GM18519 (cell line): ENCODE results near the gene ARMC7.

ENCODE experiments used
- ATAC-seq: cut with Tn5 transposase; IDR thresholded peaks from one replicate; pipeline ENCODE4 v1.9.1; 2021; ENCODE audit warnings: mild to moderate bottlenecking, moderate library complexity; ENCODE audit not compliant: unreplicated experiment, low FRiP score

Gene ARMC7

DNA sequence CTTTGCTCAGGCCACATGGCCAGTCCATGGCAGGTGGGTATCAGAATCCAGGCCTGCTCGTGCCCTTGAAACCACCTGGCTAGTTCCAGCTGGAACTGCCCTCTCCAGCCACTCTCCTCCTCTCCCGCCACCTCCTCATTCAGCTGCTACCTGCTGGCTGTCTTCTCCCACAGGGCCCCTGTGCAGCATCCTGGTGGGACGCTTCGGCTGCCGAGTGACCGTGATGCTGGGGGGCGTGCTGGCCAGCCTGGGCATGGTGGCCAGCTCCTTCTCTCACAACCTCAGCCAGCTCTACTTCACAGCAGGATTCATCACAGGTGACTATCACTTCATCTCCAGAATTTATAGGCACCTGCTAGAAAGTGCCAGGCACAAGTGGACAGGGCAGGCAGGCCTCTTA is 11.9 kb upstream of the ARMC7 start:
- ATAC-seq = no peak

DNA sequence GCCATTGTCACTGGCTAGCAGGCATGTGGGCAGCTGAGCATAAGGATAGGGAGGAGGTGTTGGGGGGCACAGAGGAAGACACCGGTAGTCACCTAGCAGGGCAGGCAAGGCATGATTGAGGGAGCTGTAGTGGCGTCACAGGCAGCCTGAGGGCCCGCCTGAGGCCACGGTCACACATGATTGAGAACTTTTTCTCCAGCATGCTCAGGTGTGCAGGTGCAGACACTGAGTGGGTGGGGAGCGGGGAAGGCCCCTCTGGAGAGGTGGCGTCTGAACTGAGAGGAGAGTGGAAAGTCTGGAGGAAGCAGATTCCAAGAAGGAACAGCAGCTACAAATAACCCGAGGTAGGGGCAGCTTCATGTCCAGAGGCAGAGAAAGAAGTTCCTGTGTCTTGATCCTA is 10.9 kb upstream of the ARMC7 start:
- no peak for ATAC-seq

DNA sequence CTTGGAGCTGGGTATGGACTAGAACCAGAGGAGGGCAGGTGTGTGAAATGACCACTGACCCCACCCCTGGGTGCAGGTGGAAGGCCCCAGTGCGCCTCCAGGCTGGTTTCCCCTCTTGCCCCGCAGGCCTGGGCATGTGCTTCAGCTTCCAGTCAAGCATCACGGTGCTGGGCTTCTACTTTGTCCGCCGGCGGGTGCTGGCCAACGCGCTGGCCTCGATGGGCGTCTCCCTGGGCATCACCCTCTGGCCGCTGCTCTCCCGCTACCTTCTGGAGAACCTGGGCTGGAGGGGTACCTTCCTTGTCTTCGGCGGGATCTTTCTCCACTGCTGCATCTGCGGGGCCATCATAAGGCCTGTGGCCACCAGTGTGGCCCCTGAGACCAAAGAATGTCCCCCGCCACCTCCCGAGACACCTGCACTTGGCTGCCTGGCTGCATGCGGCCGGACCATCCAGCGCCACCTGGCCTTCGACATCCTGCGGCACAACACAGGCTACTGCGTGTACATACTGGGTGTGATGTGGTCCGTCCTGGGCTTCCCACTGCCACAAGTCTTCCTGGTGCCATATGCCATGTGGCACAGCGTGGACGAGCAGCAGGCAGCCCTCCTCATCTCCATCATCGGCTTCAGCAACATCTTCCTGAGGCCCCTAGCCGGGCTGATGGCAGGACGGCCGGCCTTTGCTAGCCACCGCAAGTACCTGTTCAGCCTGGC is 9.7 kb upstream of the ARMC7 start:
- no peak for ATAC-seq

DNA sequence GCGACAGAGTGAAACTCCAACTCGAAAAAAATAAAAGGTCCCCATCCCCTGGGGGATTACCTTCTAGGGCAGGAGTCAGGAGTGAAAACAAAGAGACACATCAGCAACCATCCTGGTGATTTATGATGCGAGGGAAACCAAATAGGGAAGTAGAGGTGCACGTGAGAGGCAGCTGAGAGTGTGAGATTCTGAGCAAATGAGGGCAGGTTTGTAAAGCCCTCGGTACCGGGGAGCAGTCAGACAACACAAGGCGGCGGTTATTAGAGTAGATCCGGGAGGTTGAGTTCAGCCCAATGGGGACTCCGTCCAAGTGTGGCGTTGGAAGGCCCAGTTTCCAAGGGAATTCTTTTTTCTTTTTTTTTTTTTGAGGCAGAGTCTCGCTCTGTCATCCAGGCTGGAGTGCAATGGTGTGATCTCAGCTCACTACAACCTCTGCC is 7.4 kb upstream of the ARMC7 start:
- no peak for ATAC-seq

DNA sequence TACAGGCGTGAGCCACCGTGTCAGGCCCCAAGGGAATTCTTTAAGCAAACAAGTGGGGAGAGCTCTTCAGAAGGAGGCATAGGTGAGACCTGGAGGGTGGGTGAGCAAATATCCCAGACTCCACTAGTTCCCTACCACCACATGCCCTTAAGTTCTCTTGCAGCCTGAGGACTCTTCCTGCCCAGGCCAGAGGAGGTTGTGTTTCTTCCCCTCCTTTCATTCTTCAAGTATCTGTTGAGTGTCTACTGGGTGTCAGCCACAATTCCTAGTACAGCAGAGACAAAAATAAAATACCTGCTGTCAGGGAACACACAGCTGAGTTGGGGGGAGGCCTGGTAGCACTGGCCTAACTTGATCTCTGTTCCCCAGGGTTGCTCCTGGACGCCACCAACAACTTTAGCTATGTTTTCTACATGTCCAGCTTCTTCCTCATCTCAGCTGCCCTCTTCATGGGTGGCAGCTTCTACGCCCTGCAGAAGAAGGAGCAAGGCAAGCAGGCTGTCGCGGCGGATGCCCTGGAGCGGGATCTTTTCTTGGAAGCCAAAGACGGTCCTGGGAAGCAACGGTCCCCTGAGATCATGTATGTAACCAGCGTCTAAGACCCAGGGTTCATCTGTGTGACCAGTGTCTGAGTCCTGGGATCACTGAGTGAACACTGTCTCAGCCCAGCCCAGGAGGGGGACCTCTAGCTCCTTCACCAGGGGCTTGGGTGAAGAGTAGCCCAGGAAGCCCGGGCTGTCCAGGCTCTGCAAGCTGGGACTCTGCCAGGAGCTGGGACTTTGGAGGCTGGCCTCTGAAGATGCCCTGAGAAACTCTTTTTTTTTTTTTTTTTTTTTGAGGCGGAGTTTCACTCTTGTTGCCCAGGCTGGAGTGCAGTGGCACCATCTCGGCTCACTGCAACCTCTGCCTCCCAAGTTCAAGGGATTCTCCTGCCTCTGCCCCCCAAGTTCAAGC is 5.9 kb upstream of the ARMC7 start:
- no peak for ATAC-seq

DNA sequence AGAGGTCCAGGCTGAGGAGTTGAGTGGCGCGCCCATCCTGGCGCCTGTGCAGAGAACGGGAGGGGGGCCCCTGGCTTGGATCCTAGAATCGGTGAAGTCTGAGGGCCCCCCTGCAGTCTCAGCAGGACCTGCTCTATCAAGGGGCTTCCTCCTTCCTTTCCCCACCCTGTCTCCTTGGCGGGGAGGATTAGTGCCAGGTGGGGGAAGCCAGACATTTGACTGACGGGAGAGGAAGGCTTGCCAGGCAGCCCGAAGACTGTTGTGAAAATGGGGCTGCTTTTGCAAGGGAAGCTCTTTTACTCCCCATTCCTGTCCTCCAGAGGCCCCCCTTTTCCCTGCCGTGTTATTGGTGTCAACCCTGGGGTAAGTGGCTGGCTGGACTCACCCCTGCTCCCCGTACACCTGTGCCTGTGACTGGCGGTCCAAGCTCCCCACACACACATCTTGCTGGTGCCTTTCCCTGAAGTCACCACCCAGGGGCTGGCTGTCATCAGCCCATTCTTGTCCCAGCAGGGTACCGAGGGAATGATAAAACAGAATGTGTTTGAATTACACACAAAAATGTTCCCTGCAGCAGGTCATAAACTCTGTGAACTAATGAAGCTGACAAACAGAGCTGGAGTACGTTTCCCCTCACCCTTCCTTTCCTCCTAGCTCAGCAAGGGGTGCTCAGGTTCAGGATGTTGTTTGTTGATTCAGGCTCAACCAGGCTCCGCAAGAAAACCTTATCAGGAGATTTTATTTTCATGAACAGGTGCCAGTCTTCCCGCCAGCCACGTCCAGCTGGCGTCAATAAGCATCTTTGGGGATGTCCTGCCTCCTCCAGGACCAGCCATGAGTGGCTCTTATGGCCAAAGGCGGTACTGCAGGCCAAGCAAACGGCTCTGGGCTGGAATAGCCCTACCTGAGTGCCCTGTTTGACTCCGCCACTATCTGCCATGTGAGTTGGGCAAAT is 4.4 kb upstream of the ARMC7 start:
- no peak for ATAC-seq

DNA sequence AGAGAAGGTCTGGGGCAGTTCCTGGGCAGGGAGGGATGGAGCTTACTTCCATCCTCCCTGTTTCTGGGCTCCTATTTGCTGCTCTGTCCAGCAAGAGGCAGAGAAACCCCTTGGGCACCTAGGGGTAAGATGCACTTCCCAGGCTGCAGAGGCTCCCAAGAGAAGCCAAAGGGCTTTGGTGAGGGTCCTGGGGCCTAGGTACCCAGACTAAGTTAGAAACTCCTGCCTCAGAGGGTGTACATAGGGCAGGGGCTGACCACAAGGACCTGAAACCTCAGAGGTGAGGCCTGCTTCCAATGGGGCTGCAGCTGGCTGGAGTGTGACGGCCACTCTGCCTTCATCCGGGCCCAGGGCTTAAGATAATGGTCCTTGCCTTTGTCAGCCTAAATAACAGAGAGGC is 1.6 kb upstream of the ARMC7 start:
- no peak for ATAC-seq

DNA sequence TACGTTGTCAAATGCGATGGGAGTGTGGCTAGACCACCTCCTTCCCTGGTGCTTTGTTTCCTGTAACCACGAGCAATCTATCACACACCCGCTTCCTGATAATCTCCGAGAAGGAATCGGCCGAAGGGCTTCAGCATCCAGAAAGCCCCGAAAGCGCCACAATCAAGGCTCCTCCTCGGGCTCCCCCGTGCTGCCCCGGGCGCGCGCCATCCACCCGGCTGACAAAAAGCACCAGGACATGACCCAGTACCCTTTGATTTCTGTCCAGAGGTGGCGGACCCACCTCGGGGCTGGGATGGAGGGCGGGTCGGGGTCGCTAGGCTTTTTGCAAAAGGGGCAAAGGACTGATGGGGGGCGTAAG is 743 bp upstream of the ARMC7 start:
- ATAC-seq = no peak

DNA sequence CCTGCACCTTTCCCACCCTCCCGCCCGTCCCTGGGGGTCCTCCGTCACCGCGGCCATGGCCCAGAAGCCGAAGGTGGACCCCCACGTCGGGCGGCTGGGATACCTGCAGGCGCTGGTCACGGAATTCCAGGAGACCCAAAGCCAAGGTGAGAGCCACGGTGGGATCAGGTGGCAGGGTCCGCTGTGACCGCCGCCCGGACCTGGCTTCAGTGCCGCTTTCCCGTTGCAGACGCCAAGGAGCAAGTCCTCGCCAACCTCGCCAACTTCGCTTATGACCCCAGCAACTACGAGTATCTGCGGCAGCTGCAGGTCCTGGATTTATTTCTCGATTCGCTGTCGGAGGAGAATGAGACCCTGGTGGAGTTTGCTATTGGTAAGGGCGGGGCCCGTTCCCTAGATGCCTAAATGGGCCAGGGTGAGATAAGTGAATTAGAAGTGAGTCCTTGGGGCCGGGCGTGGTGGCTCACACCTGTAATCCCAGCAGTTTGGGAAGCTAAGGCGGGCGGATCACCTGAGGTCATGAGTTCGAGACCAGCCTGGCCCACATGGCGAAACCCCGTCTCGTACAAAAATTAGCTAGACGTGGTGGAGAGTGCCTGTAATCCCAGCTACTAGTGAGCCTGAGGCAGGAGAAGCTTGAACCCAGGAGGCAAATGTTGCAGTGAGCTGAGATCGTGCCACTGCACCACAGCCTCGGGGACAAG is 617 bp downstream of the ARMC7 start:
- ATAC-seq = no peak

DNA sequence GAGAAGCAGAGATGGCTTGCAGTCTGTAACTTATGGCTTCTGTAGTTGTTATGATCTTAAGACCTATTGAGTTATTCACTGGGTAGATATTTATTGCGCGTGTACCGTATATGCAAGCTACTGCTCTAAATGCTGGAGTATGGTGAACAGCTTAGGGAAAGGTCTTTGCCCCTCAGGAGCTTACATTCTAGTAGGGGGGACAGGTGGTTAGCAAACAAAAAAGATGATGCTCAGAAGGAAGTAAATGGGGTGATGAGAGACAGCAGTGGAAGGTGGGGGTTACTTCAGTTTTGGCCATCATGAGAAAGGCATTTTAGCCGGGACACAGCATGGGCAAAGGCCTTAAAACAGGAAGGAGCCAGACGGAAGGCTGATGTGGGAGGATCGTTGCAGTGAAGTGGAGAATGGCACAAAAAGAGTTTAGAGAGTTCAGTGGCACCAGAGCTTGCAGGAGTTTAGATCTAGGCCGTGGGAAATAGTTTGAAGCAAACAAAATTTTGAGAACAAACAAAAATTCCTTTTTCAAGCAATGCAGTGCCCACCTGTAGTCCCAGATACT is 2.1 kb downstream of the ARMC7 start:
- ATAC-seq = no peak

DNA sequence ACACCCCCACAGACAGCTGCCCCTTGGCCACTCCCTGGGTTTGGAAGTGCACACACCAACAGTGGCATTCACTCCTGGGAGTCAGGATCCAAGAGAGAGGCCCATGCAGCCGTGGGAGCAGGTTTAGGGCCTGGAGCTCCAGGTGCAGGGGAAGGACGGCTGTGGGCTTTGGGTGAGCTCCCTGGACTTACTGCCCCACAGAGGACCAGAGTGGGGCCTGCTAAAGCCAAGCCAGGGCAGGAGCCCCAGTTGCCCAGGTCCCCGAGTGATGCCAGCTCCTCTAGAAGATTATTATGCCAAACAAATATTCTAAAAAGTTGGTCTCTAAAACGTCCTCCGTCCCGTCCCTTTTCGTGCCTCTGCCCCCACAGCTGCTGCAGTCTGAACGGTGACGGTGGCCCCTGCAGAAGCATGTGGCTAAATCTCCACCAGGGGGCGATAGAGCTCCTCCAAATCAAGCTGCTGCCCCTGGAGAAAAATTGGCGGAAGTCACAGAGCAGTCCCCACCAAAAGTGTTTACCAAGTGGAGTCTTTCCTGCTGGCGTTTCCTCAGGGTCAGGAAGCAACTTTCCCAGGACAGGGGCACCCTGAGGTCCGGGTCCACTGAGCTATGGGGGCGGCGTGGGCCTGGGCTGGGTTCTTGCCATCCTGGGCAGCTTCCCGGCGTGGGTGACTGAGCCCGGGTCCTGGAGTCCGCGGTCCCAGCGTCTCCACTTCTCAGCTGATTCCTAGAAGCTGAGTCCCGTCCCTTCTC is 4.2 kb downstream of the ARMC7 start:
- no peak for ATAC-seq

DNA sequence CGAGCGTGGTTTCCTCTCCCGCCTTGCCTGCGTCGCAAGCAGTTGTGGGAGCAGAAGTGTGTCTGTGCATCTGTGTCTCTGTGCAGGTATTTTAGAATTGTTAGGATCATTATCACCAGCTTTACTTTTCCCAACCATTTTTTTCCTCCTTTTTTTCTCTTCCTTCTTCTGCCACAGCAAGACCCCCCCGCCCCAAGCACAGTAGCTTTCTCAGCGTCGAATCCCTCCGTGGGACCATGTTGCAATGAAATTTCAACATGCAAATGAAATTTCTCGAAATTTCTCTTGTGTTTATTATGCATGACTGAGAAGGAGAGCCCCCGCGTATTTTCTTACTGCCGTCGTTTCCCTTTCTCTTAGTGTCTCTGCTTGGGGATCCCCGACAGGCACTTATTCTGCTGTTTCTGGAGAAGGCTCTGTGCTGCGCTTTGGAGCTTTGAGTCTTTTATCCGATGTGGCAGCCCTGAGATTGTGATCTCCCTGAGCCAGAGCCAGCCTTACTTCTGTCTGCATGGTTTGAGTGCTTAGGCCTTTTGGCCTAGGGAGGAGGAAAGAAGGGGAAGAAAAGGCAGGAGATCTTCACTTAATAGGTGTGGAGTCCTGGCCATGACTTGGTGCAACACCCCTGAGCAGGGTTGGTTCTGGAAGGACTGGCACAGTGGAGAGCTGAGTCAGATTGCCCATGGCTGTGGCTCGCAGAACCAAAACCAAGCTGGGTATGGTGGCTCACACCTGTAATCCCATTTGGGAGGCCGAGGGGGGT is 5.0 kb downstream of the ARMC7 start:
- no peak for ATAC-seq

DNA sequence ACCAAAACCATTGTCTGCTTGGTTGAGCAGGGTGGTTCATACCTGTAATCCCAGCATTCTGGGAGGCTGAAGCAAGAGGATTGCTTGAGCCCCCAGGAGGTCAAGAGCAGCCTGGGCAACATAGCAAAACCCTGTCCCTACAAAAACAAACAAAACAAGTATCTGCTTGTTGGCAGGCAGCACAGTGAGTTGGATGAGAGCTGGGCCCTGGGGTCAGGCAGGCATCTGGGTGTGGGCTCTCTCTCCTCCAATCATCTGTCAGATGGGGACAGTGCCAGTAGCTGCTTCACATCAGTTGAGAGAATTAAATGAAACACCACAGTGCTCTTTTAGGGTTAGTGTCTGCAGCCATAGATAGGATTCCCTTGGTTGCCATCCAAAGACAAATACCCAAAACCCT is 5.8 kb downstream of the ARMC7 start:
- no peak for ATAC-seq

DNA sequence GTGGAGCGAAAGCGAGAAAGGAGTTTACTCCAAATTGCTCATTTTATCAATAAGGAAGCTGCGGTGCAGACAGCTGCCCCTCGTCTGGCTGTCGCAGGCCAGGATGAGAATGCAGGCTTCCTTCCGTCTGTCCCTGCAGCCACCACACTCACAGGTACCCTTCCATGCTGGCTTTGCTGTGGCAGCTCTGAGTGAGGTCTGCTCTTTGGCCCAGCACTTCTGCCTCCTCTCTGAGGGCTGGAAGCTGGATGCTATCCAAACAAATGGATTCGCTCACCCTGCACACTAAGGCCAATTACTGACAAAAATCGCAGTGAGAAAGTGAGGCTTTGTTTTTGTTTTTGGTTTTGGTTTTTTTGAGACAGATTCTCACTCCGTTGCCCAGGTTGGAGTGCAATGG is 7.0 kb downstream of the ARMC7 start:
- no peak for ATAC-seq

DNA sequence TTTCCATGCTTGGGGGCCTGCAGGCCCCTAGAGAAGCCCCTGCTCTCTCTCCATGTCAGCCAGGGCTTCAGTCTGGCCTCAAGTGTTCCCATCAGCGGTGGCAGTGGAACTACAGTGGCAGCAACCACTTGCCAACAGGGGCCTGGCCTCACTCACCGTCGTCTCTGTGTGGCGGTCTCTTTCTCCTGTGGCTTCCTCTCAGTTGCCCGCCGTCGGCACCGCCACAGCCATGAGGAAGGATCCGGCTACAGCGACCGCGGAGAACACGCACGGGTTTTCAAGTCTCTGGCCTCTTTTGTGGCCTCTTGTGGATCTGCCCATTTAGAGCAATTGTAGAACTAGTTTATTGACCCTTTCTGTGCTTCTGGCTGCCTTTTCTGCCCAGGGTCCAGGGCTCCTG is 8.5 kb downstream of the ARMC7 start:
- ATAC-seq = no peak

DNA sequence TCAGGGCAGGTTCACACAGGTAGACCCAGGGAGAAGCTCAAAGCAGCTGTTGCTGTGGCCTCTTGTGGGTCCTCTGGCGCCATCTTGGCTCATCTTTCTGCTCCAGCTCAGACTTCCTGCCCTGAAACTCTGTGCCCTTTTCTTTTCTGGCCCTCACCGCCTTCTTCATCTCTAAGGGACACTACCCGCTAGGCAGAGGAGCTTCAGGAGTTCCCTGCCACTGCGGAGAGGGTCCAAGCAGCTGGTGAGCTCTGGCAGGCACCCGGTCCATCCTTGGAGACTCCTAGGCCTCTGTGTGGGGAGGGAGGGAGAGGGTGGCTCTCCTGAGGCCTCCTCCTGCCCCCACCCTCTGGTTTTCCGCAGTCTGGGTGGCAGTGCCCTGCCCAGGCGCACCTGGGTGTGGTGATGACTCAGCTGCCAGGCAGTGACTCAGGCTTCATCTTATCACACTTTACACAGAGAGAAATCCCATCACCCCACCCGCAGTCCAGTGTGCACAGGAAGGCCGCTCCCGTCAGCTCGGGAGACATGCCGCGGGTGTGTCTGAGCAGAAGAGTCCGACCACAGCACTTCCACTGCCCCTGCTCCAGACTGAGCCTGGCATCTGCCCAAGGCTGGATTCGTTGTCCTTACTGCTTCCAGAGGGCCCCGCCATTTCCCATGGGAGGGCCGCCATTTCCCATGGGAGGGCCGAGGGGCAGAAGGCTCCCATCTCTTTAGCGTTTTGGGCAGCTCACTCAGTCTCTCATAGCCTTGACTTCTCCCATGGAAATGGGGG is 14.5 kb downstream of the ARMC7 start:
- no peak for ATAC-seq

DNA sequence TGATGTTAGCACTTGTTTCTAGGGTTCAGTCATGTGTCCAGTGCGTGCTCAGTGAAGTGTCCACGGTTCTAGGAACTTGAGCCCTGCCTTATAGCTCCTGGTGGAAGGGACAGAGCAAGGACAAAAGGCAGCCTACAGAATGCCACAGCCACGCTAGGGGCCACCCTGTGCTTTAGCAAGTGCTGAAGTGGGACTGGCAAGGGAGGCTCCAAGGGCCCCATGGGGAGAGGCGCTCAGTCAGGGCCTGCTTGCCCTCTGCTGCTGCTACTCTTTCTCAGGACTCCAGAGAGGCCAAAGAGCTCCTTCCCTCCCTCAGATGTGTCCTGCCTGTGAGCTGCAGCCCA is 15.0 kb downstream of the ARMC7 start:
- no peak for ATAC-seq

DNA sequence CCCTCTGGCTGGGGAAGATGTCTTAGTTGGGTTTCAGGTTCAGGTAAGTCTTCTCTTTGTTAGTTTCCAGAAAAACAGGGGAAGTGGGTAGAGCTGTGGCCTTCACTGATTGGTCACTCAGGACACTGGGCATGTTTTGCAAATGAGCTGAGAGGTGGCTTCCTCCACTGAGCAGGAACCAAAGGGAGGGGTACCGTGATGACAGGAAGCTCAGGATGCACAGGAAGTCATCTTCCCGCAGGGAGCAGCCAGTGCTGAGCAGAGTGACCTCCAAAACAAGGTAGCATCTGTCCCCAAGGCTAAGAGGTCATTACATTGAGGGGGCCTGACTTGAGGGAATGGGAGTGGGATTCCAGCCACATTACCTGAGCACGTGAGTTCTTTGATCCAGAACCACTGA is 16.2 kb downstream of the ARMC7 start:
- ATAC-seq = no peak
